Lower lobe of right lung (tissue), 2 donors: ENCODE data around the gene G2E3. TPM values are rescaled to one million over a fixed set of nuclear protein-coding genes. Genes with fewer than 3 reads are reported as not detected.
"Not testable (repeated sequence)": the region's sequence is repeated elsewhere in the genome, so short reads cannot be mapped to it uniquely, and the experiment has no call there.

ENCODE experiments used
- ATAC-seq, 2 donors: fragments of 200-7000 bp; cut with Tn5 transposase; one replicate each; pipeline ENCODE4 v1.9.1; 2020 to 2022; ENCODE audit warnings: mild to moderate bottlenecking in 2 of 2, moderate library complexity in 2 of 2
- DNase-seq: peaks from one replicate; pipeline ENCODE4 v3.0.0-alpha.2; 2020
- H3K27ac ChIP-seq: fragments of 200-600 bp; one replicate; pipeline ENCODE4 v1.8.0; 2022
- H3K27me3 ChIP-seq: fragments of 200-600 bp; one replicate; pipeline ENCODE4 v1.8.0; 2022; ENCODE audit warnings: low read depth
- H3K36me3 ChIP-seq: fragments of 200-600 bp; one replicate; pipeline ENCODE4 v1.8.0; 2022; ENCODE audit warnings: mild to moderate bottlenecking
- H3K4me1 ChIP-seq: fragments of 200-600 bp; one replicate; pipeline ENCODE4 v1.8.0; 2022
- H3K4me3 ChIP-seq: fragments of 200-600 bp; one replicate; pipeline ENCODE4 v1.8.0; 2022; ENCODE audit warnings: mild to moderate bottlenecking
- H3K9me3 ChIP-seq: fragments of 200-600 bp; one replicate; pipeline ENCODE4 v1.8.0; 2022
- CTCF ChIP-seq: fragments of 200-600 bp; IDR thresholded peaks from one replicate; pipeline ENCODE4 v1.8.0; 2022; ENCODE audit warnings: antibody characterized with exemption, mild to moderate bottlenecking
- intact Hi-C: fragments of 100-400 bp; cut with DNase I; formaldehyde crosslinking; loops from one replicate; pipeline ENCODE4 v1.11.0; 2022
- total RNA-seq: library from RNA; stranded (reverse); fragmentation: NEBNext Ultra II Directional; extraction: Animal tissue kit (Norgen Biotek cat#: 25700); gene quantifications from one replicate; pipeline ENCODE4 v1.2.1, GENCODE V29; 2021
- donor health status: DM: no; HTN: yes; CAD: no; lungs with severe emphysema.

G2E3 gene
- total RNA-seq, 1 donor from 2014 or later = 14.3 TPM

- Histone ChIP-seq H3K27ac (no peak overlapping the region), H3K27me3 (no peaks in the 10 kb centered on the region), H3K4me1 (no peaks in the 10 kb centered on the region), H3K36me3 (no peaks in the 10 kb centered on the region), H3K4me3 (no peak overlapping the region), H3K9me3 (no peaks in the 10 kb centered on the region)
- intact Hi-C loops = no loop called here
- no peak for TF ChIP-seq CTCF
- ATAC-seq = no peak
- no peak for DNase-seq
Observed at GRCh38 chr14:30572237-30572636, 13.3 kb downstream of the G2E3 start.

GRCh38 chr14:30572771-30573170 lies 13.8 kb downstream of the G2E3 start:
- ATAC-seq (no peak), DNase-seq (no peak)
- no peaks in the 10 kb centered on the region for H3K4me1 ChIP-seq
- H3K27me3 ChIP-seq = no peaks in the 10 kb centered on the region
- intact Hi-C loops = no loop called here
- no peaks in the 10 kb centered on the region for H3K36me3 ChIP-seq
- H3K27ac ChIP-seq = no peak overlapping the region
- no peak for TF ChIP-seq CTCF
- H3K9me3 ChIP-seq = no peaks in the 10 kb centered on the region
- H3K4me3 ChIP-seq = no peak overlapping the region

- no peaks in the 10 kb centered on the region for H3K4me1 ChIP-seq
- no peak overlapping the region for H3K4me3 ChIP-seq
- no peak for TF ChIP-seq CTCF
- H3K9me3 ChIP-seq = no peaks in the 10 kb centered on the region
- ATAC-seq = no peak
- H3K27ac ChIP-seq = no peak overlapping the region
- intact Hi-C loops = no loop called here
- no peak for DNase-seq
- no peaks in the 10 kb centered on the region for H3K36me3 ChIP-seq
- H3K27me3 ChIP-seq = no peaks in the 10 kb centered on the region
Observed at GRCh38 chr14:30573226-30573814, 14.4 kb downstream of the G2E3 start.

GRCh38 chr14:30573966-30574365 lies 15.0 kb downstream of the G2E3 start:
- no peak overlapping the region for H3K27ac ChIP-seq
- DNase-seq (no peak), ATAC-seq (no peak)
- H3K36me3 ChIP-seq = no peaks in the 10 kb centered on the region
- H3K9me3 ChIP-seq = no peaks in the 10 kb centered on the region
- intact Hi-C loops = no loop called here
- no peaks in the 10 kb centered on the region for H3K27me3 ChIP-seq
- H3K4me1 ChIP-seq = no peaks in the 10 kb centered on the region
- H3K4me3 ChIP-seq = no peak overlapping the region
- no peak for TF ChIP-seq CTCF

- DNase-seq, H3K27me3 ChIP-seq, H3K9me3 ChIP-seq, H3K4me3 ChIP-seq, H3K4me1 ChIP-seq, ATAC-seq, H3K27ac ChIP-seq, intact Hi-C loops, H3K36me3 ChIP-seq: not testable (repeated sequence)
Observed at GRCh38 chr14:30574777-30575176, 15.8 kb downstream of the G2E3 start.

- H3K9me3 ChIP-seq, DNase-seq, H3K36me3 ChIP-seq, intact Hi-C loops, ATAC-seq, H3K4me1 ChIP-seq, H3K27ac ChIP-seq, H3K4me3 ChIP-seq, H3K27me3 ChIP-seq: not testable (repeated sequence)
Observed at GRCh38 chr14:30576333-30576732, 17.4 kb downstream of the G2E3 start.
